Measurements from ENCODE around the gene KIF5A. TPM values are rescaled to one million over a fixed set of nuclear protein-coding genes. Genes with fewer than 3 reads are reported as not detected.

Gene KIF5A
- total and polyA plus RNA-seq, 2 of the 13 experiments (the other 11 are each of a cell fraction or from before 2014, with no cell fraction given), result 1.6 to 11.9 TPM

DNA sequence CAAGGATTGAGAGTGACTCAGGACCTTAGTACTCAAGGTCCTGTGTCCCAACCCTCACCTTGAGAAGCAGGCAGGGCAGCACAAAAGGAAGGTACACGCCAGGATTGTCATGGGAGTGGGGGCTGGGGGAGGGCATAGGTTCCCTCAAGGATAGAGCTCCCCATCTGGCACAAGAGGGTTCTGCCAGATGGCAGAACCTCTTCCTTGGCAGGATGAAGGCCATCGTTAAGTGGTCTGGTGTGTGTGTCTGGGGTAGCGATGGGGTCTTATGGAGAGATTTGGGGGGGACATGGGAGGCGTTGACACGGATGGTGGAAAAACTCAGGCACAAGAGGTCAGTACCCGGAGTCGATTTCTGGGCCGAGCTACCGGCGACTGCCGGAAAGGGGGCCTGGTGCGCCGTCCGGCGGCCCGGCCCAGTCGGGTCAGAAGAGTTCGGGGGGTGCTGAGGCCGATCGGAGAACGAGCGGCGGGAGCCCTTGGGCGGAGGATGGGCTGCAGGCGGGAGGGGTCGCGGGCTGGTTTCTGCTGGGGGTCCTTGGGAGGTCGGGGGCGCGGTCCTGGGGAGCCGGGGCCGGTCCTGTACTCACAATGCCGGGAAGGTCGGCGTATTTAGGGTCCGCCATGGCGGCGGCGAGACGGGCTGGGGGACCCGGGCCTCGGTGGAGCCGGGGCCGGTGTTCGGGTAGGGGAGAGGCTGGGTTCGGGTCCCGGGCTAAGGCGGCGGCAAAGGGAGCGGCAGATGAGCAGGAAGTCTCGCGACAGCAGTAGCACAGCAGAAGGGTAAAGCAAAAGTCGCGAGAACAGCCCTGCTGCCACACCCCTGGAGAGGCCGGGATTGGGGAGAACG, 3.2 kb upstream of the KIF5A start, which contains the start of gene DCTN2 (continued):
- TF ChIP-seq KLF13 (CRISPR knock-in tag; IDR thresholded peaks at IDR 0.05), result no peak
- TF ChIP-seq POGK (CRISPR knock-in tag; conservative IDR thresholded peaks at IDR 0.05), result peak; percentile 32; the same call in 1 of the 2 replicates
- TF ChIP-seq YEATS2 (CRISPR knock-in tag; IDR thresholded peaks at IDR 0.05; ENCODE audit: borderline replicate concordance), result peak; percentile 81
- no peak for TF ChIP-seq ZNF792 (CRISPR knock-in tag; IDR thresholded peaks at IDR 0.05)
- TF ChIP-seq PCBP2 (optimal IDR thresholded peaks at IDR 0.05; ENCODE audit: low read depth, low read length, poor library complexity, severe bottlenecking), result no peak
- TF ChIP-seq PHF20 (CRISPR knock-in tag; IDR thresholded peaks at IDR 0.05), result peak; percentile 62
- no peak for TF ChIP-seq GZF1 (CRISPR knock-in tag; IDR thresholded peaks at IDR 0.05)
- TF ChIP-seq RFXANK (CRISPR knock-in tag; IDR thresholded peaks at IDR 0.05), result no peak
- no peak for TF ChIP-seq TGIF2 (CRISPR knock-in tag; IDR thresholded peaks at IDR 0.05)
- TF ChIP-seq, protein P1, sequence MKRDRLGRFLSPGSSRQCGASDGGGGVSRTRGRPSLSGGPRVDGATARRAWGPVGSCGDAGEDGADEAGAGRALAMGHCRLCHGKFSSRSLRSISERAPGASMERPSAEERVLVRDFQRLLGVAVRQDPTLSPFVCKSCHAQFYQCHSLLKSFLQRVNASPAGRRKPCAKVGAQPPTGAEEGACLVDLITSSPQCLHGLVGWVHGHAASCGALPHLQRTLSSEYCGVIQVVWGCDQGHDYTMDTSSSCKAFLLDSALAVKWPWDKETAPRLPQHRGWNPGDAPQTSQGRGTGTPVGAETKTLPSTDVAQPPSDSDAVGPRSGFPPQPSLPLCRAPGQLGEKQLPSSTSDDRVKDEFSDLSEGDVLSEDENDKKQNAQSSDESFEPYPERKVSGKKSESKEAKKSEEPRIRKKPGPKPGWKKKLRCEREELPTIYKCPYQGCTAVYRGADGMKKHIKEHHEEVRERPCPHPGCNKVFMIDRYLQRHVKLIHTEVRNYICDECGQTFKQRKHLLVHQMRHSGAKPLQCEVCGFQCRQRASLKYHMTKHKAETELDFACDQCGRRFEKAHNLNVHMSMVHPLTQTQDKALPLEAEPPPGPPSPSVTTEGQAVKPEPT (CRISPR knock-in tag; IDR thresholded peaks at IDR 0.05; ENCODE audit: low read depth), result 0 out of 2 replicates have a peak, but pooled peaks have one; percentile 37
- peak; percentile 64 for TF ChIP-seq POLR2G (IDR thresholded peaks at IDR 0.05; ENCODE audit: low read depth, low read length)
- TF ChIP-seq ZNF136 (CRISPR knock-in tag; IDR thresholded peaks at IDR 0.05; ENCODE audit: low read depth), result no peak
- TF ChIP-seq SRSF1 (optimal IDR thresholded peaks at IDR 0.05; ENCODE audit: low read depth, low read length), result no peak
- no peak; the same call in none of the 2 replicates for TF ChIP-seq ATF7-NPFF (CRISPR knock-in tag; IDR thresholded peaks at IDR 0.05; ENCODE audit: low read depth)
- peak; percentile 44; the same call in 1 of the 2 replicates for TF ChIP-seq SP4 (CRISPR knock-in tag; IDR thresholded peaks at IDR 0.05)
- no peak for TF ChIP-seq NFIB (CRISPR knock-in tag; IDR thresholded peaks at IDR 0.05; ENCODE audit: borderline replicate concordance)
- TF ChIP-seq MTF2 (CRISPR knock-in tag; IDR thresholded peaks at IDR 0.05; ENCODE audit: borderline replicate concordance), result no peak
- 0 out of 2 replicates have a peak, but pooled peaks have one; percentile 9 for TF ChIP-seq GATAD2A (CRISPR knock-in tag; IDR thresholded peaks at IDR 0.05)
- TF ChIP-seq SAP130 (CRISPR knock-in tag; IDR thresholded peaks at IDR 0.05; ENCODE audit: low read depth), result peak; percentile 72
- no peak; the same call in none of the 2 replicates for TF ChIP-seq SALL1 (CRISPR knock-in tag; IDR thresholded peaks at IDR 0.05)
- TF ChIP-seq SMARCE1 (IDR thresholded peaks at IDR 0.05; ENCODE audit: borderline replicate concordance), result no peak
- no peak for TF ChIP-seq MXD1 (CRISPR knock-in tag; IDR thresholded peaks at IDR 0.05)
- peak; percentile 28; the same call in 1 of the 2 replicates for TF ChIP-seq ELF3 (CRISPR knock-in tag; IDR thresholded peaks at IDR 0.05)
- TF ChIP-seq DRAP1 (CRISPR knock-in tag; IDR thresholded peaks at IDR 0.05), result peak; percentile 77
- TF ChIP-seq MEIS2 (CRISPR knock-in tag; IDR thresholded peaks at IDR 0.05), result no peak; the same call in 1 of the 2 replicates
- peak; percentile 48; the same call in 1 of the 2 replicates for TF ChIP-seq ZSCAN31 (CRISPR knock-in tag; IDR thresholded peaks at IDR 0.05; ENCODE audit: low read depth)
- peak; percentile 87 for TF ChIP-seq KLF12 (CRISPR knock-in tag; IDR thresholded peaks at IDR 0.05; ENCODE audit: borderline replicate concordance)
- TF ChIP-seq NFYB (CRISPR knock-in tag; IDR thresholded peaks at IDR 0.05), result peak; percentile 66
